PFSK-1 (cell line): Measurements from ENCODE around the gene RBPMS2.

Experiments
- FOXP2 ChIP-seq: optimal IDR thresholded peaks from 2 replicates; pipeline ENCODE3; 2011; ENCODE audit warnings: borderline replicate concordance, control low read depth, inconsistent platforms; ENCODE audit not compliant: insufficient read depth; ENCODE audit errors: extremely low read length, extremely low read depth
- POLR2AphosphoS5 ChIP-seq: IDR thresholded peaks from 2 replicates; pipeline ENCODE4 v1.6.1; 2012; ENCODE audit warnings: low read depth, mild to moderate bottlenecking, control low read depth, low read length, moderate library complexity
- SIN3A ChIP-seq: IDR thresholded peaks from 2 replicates; pipeline ENCODE4 v1.6.1; 2012; ENCODE audit warnings: mild to moderate bottlenecking, low read length, moderate library complexity, borderline replicate concordance; ENCODE audit not compliant: insufficient read depth
- TAF1 ChIP-seq: IDR thresholded peaks from 2 replicates; pipeline ENCODE4 v1.6.1; 2012; ENCODE audit warnings: low read length, control low read depth, borderline replicate concordance; ENCODE audit not compliant: insufficient read depth
- TF ChIP-seq, protein P1 (sequence below), 2 experiments: IDR thresholded peaks; 2 replicates each; pipeline versions ENCODE4 v1.6.1 to v1.8.0; 2011 to 2012; ENCODE audit warnings: low read depth in 2 of 2, low read length in 2 of 2, control low read depth in 1 of 2, inconsistent platforms in 1 of 2, mild to moderate bottlenecking in 1 of 2, moderate library complexity in 1 of 2; ENCODE audit not compliant: insufficient read depth in 1 of 2

Gene RBPMS2

DNA sequence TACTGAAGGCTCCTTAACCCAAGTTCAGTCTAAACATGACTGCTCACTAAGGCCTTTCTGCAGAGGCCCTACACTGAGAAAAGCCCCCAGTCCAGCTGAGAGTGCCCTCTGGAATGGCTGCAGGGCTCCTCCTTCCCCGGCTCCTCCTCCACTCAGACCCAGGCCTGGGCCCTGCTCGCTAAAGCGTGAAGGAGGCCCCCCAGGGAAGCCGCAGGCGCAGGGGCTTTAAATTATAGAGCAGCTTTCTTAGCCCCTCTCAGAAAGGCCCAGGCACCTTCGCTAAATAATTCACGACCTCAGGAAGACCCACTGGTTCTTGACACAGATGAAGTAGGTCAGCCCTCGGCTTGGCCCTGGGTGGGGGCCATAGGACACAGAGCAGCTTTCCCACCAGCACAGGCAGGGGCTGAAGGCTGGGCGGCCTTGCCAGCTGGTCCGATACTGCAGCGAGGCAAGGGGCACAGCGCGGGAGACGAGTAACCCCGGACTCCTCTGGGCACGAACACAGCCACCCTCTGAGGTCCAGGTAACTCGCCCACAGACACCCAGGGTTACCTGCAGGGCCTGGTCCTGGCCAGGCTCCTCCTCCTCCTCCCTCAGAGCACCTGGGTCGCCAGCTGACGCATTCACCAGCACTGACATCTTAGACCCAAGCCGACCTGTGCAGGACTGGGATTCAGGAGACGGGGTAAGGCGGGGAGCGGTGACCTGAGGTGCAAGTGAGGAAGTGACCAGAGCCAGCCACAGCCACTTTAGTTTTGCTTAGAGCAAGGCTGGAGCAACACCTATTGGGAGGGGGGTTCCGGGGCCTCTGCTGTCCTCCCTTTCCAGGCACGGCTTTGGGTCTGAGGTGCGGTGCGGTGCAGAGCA is 36.9 kb downstream of the RBPMS2 start:
- TF ChIP-seq SIN3A (no peak), POLR2AphosphoS5 (no peak), TAF1 (no peak), FOXP2 (no peak)
- TF ChIP-seq, protein P1, sequence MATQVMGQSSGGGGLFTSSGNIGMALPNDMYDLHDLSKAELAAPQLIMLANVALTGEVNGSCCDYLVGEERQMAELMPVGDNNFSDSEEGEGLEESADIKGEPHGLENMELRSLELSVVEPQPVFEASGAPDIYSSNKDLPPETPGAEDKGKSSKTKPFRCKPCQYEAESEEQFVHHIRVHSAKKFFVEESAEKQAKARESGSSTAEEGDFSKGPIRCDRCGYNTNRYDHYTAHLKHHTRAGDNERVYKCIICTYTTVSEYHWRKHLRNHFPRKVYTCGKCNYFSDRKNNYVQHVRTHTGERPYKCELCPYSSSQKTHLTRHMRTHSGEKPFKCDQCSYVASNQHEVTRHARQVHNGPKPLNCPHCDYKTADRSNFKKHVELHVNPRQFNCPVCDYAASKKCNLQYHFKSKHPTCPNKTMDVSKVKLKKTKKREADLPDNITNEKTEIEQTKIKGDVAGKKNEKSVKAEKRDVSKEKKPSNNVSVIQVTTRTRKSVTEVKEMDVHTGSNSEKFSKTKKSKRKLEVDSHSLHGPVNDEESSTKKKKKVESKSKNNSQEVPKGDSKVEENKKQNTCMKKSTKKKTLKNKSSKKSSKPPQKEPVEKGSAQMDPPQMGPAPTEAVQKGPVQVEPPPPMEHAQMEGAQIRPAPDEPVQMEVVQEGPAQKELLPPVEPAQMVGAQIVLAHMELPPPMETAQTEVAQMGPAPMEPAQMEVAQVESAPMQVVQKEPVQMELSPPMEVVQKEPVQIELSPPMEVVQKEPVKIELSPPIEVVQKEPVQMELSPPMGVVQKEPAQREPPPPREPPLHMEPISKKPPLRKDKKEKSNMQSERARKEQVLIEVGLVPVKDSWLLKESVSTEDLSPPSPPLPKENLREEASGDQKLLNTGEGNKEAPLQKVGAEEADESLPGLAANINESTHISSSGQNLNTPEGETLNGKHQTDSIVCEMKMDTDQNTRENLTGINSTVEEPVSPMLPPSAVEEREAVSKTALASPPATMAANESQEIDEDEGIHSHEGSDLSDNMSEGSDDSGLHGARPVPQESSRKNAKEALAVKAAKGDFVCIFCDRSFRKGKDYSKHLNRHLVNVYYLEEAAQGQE (IDR thresholded peaks at IDR 0.05; ENCODE audit: insufficient read depth in 1 of 2, low read depth in 2 of 2, low read length in 2 of 2) = no peak

DNA sequence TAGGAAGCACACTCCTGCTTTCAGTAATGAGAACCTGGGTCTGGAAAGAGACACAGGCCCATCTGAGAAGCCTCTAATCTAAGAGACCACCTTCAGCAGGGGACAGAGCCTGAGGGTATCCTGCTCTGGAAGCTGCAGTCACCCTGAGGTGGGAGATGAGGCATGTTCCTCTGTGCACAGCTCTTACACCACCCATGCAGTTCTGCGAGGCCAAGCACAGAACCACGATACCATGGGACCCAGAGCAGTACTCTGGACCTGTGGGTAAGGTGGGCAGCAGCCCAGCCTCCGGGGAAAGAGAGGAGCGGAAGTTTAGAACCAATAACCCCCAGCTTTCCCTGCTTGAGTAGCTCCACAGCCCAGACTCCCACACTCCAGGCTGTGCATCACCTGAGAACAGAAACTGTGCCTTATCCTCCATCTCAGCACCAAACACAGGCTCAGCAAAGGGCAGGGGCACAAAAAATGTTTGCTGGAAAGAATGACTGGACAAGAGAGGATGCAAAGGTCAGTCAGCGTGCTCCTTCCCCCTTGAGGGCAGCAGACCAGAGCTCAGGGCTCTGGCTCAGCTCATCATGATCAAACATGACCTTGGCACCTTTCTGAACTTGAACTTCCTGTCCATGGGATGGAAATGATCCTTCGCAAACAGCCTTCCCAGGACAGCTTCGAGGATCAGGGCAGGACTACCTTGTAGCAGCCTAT is 43.1 kb downstream of the RBPMS2 start:
- TF ChIP-seq SIN3A (no peak), TAF1 (no peak)

DNA sequence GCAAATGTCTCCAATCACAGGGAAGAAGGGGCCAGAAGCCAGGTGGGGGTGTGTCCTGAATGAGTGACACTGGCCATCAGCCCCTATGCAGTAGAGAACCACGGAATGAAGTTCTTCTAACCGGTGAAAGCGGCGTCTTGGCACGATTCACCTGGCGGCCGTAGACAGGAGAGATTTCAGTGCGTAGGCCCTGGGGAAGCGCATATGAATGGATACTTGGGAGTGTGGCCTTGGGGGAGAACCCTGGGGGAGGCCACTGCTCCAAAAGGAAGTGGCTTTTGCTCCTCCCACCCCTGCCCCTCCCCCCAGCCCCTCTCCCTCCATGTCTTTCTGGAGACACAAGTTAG is 43.6 kb downstream of the RBPMS2 start:
- no peak for TF ChIP-seq TAF1
- TF ChIP-seq SIN3A = no peak
- TF ChIP-seq, protein P1 (IDR thresholded peaks at IDR 0.05; ENCODE audit: insufficient read depth in 1 of 2, low read depth in 2 of 2, low read length in 2 of 2) = no peak
- TF ChIP-seq POLR2AphosphoS5 = no peak
- no peak for TF ChIP-seq FOXP2

DNA sequence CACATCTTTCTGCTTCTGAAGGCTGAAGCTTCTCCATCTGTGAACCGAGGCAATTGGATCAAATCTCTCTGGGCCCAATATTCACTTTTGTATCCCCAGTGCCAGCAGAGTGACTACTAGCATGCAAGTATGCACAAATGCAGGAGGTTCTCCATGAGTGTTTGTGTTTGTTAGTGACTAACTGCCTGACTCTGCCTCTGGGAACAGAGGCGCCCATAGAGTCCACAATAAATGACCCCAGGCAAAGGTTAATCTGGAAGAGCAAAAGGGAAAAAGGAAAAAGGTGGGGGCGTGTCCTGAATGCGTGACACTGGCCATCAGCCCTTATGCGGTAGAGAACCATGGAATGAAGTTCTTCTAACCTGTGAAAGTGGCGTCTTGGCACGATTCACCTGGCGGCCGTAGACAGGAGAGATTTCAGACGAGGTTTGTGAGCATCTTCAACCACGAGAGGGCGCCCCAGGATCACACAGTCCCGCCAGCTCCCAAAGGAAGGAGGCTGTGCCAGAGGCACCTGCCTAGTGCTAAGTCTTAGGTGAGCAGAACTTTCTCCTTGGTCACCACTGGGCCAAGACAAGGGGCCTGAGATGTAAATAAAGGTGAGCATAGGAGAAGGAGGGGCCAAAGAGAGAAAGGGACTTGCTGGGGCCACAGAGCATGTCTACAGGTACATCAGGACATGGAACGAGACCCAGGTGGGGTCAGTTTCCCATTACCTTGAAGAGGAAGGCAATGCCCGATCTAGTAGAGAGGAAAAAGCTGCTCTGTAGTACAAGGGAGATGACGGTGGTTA is 44.2 kb downstream of the RBPMS2 start:
- TF ChIP-seq POLR2AphosphoS5 = no peak
- TF ChIP-seq SIN3A = no peak
- TF ChIP-seq, protein P1 (IDR thresholded peaks at IDR 0.05; ENCODE audit: insufficient read depth in 1 of 2, low read depth in 2 of 2, low read length in 2 of 2) = no peak
- TF ChIP-seq TAF1 = no peak
- TF ChIP-seq FOXP2 = no peak

DNA sequence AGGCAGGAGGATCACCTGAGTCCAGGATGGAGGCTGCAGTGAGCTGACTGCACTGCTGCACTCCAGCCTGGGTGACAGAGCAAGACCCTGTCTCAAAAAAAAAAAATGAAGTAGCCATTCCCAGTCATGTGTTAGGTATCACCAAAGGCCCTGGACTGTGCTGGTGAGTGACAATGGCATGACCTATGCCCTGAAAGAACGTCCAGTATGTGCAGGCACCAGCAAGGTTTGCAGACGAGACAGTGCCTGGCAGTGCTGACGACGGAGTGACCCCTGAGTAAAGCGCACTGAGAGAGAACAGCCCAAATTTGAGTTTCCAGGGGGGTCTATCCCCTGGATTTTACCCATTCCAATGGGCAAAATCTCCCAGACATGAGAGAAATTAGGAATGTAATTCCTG is 45.2 kb downstream of the RBPMS2 start:
- TF ChIP-seq SIN3A (no peak), FOXP2 (no peak), POLR2AphosphoS5 (no peak), TAF1 (no peak)
- TF ChIP-seq, protein P1 (IDR thresholded peaks at IDR 0.05; ENCODE audit: insufficient read depth in 1 of 2, low read depth in 2 of 2, low read length in 2 of 2) = no peak
